Ovary (tissue), 3 donors: ENCODE measurements around the gene RIN2.

Experiments
- CTCF ChIP-seq, 3 donors: fragments of 450-650 bp in 2 of 3; fragments of 200-600 bp in 1 of 3; IDR thresholded peaks; one replicate each; pipeline versions ENCODE4 v1.5.1 to v1.8.0; 2016 to 2022; ENCODE audit warnings: antibody characterized with exemption in 3 of 3, mild to moderate bottlenecking in 1 of 3
- EP300 ChIP-seq: sonication (generic); formaldehyde crosslinking; IDR thresholded peaks from one replicate; pipeline ENCODE4 v1.6.1; 2017; ENCODE audit warnings: antibody characterized with exemption
- POLR2A ChIP-seq: fragments of 450-650 bp; IDR thresholded peaks from one replicate; pipeline ENCODE4 v1.6.1; 2017; ENCODE audit warnings: antibody characterized with exemption, mild to moderate bottlenecking, moderate library complexity
- donor health status: DM: no; HTN: no; CAD: no.

DNA sequence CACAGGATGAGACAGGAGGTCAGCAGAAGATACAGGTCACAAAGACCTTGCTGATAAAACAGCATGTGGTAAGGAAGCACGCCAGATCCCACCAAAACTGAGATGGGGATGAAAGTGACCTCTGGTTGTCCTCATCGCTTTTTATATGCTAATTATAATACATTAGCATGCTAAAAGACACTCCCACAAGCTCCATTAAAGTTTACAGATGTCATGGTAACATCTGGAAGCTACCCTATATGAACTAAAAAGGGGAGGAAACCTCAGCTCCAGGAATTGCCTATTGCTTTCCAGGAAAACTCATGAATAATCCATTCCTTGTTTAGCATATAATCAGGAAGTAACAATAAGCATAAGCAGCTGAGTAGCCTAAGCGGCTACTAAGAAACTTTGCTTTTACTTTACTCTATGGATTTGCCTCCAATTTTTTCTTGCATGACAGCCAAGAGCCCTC, 8.4 kb upstream of the RIN2 start:
- TF ChIP-seq CTCF (IDR thresholded peaks at IDR 0.05) (no peak), POLR2A (no peak), EP300 (no peak)
